NCI-H2107 treated with DMSO at 0.1 percent for 48 hours (cell line): ENCODE results near the gene TAOK1.

ENCODE experiments used
- DNase-seq: peaks from one replicate; lab custom pipeline; 2025; ENCODE audit not compliant: unreplicated experiment; lab: John Stamatoyannopoulos, UW

The TAOK1 gene

GRCh38 chr17:29568331-29569244 is 178.4 kb downstream of the TAOK1 start, which contains the start of gene TP53I13:
Gene TP53I13, plus strand, starts transcription at chr17:29568701. Its CDS starts 58 bp downstream, at chr17:29568759.
- no peak for DNase-seq

GRCh38 chr17:29569245-29569950 is 179.2 kb downstream of the TAOK1 start:
- no peak for DNase-seq

- no peak for DNase-seq
Observed at GRCh38 chr17:29570521-29570920, 180.4 kb downstream of the TAOK1 start.

GRCh38 chr17:29571486-29571882 is 181.3 kb downstream of the TAOK1 start:
- DNase-seq: no peak

- no peak for DNase-seq
Observed at GRCh38 chr17:29571883-29572681, 181.9 kb downstream of the TAOK1 start.

- DNase-seq: no peak
Observed at GRCh38 chr17:29572691-29573557, 182.8 kb downstream of the TAOK1 start.

GRCh38 chr17:29573558-29573869 is 183.4 kb downstream of the TAOK1 start:
- DNase-seq: no peak

GRCh38 chr17:29573871-29574731 is 183.9 kb downstream of the TAOK1 start:
- DNase-seq: no peak

GRCh38 chr17:29574732-29575510 is 184.8 kb downstream of the TAOK1 start:
- DNase-seq: no peak

- no peak for DNase-seq
Observed at GRCh38 chr17:29575511-29576213, 185.5 kb downstream of the TAOK1 start.

- DNase-seq: no peak
Observed at GRCh38 chr17:29576214-29577000, 186.2 kb downstream of the TAOK1 start.

GRCh38 chr17:29577001-29577370 is 186.8 kb downstream of the TAOK1 start:
- no peak for DNase-seq

GRCh38 chr17:29577385-29578211 is 187.4 kb downstream of the TAOK1 start:
- DNase-seq: no peak

- DNase-seq: no peak
Observed at GRCh38 chr17:29578626-29579485, 188.7 kb downstream of the TAOK1 start.

- DNase-seq: peak; percentile 47
Observed at GRCh38 chr17:29579866-29580771, 190.0 kb downstream of the TAOK1 start.
